GM19099 (cell line): ENCODE data around the gene C19orf38.

Source experiments
- POLR2A ChIP-seq: IDR thresholded peaks from 3 replicates; pipeline ENCODE4 v1.6.1; 2011; ENCODE audit warnings: low read depth; ENCODE audit not compliant: insufficient read length; ENCODE audit errors: extremely low read depth

The C19orf38 gene

DNA sequence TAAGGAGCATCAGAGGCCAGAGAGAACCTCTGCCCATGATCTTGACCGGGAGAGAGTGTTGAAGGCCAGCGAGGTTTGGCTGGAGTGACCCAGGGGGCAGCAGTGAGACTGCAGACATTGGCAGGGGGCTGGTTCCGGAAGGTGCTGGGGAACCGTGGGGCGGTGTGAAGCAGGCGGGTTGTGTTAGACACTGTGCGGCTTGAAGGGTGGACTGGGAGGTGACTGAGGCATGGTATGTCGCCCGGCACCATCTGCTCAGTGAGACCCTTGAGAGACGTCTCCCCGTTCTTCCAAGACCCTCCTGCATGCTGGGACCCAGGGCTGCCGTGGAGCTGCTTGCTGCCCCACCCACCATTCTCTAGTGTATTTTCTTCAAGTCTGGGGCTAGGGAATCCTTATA lies 47.7 kb downstream of the C19orf38 start:
- TF ChIP-seq POLR2A: no peak

DNA sequence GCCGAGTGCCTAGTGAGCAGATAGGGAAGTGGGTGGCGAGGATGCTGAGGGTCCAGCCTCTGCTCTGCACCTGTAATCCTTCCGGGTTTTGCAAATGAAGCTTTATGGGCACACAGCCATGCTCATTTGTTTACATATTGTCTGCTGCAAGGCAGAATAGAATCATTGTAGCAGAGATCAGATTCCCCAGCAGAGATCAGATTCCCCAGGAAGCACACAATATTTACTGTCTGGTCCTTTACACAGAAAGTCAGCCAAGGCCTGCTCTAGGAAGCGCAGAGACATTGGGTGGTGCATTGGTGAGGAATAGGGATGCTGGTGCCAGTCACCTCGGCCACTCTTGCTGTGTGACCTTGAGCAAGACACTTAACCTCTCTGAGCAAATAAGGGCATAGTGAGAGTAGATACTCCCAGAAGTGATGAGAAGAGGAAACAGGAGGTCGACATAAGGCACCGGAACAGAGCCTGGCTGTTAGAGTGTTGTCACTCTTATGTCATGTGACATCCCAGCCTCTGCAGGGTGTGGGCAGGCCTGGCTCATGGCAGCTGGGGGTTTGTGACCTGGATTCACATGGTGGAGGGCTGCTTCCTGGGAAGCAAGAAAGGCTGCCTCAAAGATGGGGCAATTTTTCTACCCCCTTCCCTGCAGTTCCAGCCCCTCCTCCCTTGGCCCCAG lies 48.8 kb downstream of the C19orf38 start:
- TF ChIP-seq POLR2A: no peak

DNA sequence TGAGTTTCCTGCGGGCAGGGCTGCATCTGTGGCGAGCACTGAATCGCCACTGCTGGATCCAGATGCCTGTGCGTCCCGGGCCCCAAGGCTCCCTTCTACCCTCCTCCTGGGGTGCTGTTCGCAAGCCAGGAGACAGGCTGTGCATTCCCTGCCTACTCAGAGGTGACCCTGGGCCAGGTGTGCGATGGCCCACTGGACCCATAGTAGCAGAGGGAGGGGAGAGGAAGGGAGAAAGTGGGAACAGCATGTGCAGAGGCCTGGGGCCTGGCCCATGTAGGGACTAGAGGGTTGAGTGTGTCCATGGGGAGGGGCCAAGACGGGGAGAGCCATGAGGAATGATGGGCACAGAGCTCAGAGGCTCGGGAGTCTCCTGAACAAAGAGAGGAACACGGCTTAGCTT lies 50.4 kb downstream of the C19orf38 start:
- no peak for TF ChIP-seq POLR2A

DNA sequence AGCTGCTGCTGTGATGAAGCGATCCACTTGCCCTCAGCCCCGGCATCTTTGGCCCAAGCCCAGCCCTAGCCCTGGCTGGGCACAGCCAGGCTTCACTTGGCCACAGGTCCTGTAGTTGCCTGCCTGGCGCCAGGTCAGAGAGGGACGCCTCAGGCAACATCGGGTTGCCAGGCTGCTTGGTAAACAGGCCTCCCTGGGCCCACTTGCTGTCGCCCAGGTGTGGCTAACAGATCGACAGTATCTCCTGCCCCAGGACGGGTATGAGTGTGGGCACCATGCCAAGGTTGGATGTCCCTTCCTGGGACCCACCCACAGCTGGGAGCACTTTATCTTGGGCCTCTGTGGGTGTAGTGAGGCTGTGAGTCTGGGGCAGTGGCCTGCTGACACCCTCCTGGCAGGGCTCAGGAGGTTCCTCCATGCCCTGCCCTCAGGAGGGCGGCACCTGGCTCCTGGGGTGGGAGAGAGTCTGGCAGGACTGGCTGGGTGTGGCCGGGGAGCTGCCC lies 51.0 kb downstream of the C19orf38 start:
- no peak for TF ChIP-seq POLR2A

DNA sequence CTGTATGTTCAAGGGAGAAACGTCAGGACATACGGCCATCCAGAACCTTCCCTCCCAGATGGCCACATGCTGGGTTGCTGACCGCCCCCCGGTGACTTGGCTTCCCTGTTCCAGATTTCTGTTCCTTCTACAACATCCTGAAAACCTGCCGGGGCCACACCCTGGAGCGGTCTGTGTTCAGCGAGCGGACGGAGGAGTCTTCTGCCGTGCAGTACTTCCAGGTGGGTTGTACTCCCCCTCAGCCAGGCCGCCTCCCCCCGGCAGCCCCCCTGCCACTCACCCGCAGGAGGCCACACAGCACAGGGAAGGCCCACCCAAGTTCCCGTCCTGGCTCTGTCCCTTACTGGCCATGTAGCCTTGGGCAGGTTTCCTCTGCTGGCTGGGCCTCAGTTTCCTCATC lies 59.7 kb downstream of the C19orf38 start:
- no peak for TF ChIP-seq POLR2A

DNA sequence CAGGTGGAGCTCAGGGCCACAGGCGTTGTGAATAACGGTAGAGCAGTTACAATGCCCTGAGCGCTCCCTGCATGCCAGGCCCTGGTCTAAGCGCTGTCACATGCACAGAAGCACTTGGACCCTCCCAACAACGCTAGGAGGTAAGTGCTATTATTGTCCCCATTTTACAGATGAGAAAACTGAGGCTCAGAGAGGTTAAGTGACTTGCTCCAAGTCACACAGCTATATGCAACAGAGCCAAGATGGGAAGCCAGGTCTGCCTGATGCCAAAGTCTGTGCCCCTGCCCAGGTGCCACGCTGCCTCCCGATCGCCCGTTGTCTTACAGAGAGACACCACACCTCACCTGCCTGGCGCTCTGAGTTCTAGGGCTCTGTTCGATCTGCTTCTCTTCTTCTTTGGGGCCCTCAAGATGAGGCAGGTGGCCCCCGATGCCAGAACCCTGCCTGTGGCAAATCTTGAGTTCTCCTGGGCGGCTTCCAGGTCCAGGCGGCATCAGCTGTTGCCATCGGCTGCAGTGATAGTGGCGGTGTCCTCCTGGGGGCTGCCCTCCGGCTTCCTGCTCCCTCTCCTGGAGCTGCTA lies 60.3 kb downstream of the C19orf38 start:
- no peak for TF ChIP-seq POLR2A

DNA sequence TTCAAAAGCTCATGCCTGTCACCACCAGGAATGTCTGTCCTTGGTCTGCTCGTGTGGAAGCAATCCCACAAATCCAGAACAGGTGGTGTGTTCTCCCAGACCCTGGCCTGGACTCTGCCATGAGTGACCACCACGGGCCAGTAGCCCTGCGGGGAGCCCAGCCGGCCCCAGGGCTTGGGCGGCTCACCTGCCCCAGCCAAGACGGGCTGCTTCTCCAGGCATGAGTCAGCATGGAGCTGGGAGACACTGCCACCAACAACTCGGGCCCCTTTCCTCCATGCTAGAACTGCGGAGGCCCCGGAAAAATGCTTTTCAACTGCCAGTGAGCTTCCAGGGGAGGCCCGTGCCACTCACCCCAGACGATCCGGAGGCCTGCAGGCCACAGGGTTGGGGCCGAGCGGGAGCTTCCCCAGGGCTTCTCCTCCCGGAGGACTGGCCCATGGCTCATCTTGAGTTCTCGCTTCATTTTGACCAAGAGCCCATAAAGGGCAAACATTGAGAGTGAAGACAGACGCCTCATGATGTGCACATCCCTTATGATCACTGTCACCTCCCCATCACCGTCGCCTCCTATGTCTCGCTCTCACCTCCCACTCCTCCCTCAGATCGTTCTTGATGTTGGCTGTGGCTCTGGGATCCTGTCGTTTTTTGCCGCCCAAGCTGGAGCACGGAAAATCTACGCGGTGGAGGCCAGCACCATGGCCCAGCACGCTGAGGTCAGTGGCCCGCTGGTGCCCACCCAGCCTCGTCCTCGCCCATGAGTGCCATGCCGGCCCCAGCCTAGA lies 63.6 kb downstream of the C19orf38 start:
- no peak for TF ChIP-seq POLR2A

DNA sequence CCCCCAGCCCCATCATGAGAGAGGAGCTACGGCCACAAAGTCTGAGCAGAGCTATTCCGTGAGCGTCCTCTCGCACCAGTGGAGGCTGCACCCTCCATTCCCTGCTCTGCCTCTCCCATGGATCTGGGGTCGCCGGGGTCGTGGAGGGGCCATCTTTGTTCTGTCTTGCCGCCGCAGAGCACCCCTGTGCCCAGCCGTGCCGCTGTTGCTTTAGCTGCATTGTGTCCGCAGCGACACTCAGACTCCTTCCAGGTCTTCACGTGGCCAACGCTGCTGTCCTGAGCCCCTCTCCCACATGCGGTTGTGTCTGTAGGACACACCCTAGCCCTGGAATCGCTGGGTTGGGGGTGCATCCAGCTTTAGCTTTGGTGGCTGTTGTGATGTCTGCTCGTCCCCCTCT lies 64.4 kb downstream of the C19orf38 start:
- no peak for TF ChIP-seq POLR2A

DNA sequence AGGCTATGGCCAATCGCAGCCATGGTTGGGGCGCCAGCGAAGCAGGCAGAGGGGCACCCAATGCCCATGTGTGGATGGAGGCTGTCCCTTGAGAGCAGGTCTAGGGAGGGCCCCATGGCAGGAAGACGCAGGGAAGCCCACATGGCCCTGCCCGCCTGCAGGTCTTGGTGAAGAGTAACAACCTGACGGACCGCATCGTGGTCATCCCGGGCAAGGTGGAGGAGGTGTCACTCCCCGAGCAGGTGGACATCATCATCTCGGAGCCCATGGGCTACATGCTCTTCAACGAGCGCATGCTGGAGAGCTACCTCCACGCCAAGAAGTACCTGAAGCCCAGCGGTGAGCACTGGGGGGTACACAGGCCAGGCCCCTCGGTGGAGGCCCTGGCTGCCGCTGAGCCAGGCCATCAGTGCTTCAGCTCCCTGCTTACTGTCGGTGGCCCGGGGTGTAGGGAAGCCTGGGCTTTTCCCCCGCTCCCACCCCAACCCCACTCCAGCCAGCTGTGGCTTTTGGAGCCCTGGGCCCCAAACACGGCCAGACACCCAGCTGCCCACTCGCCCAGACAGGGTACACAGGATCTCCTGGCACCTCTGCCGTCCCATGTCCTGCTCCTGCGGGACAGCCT lies 65.6 kb downstream of the C19orf38 start:
- TF ChIP-seq POLR2A: no peak

DNA sequence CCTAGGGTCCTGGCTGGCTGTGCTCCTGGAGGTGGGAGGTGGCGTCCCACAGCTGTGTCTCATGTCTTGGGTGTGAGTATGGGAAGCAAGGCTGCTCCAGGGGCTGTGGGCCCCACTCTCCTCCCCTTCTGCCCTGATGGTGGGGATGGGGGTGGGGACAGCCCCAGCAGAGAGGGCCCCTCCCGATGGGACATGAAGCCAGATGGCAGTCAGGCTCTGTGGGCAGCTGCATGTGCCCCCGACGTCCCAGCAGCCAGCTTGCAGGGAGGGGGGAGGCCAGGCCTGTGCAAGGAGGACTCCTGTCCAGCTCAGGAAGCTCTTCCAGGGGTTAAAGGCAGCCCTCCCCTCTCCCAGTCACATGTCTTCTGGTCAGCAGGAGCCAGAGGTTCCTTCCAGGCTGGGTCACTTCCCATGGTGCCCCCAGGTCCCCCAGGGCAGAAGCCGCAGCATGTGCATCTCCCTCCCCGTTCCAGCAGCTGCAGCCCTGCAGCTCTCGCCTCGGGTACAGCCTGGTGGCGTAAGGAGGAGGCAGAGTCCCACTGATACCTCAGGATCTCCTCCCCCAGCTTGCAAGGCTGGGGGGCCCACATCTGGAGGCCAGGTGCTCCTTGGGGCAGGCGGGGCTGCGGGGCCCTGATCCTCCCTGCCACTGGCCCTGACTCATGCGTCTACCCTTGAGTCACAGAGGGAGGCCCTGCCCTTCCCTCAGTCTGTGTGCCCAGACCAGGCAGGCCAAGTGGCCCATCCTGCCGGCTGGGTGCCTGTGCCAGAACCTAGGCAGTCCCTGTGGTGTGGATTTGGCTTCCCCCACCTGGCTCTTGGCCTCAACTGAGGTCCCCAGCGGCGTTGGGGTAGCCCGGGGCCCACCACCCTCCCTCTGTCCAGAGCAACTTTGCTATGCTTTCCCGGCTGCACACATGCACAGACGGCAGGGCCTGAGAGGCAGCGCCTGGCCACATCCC lies 67.2 kb downstream of the C19orf38 start:
- TF ChIP-seq POLR2A: no peak

DNA sequence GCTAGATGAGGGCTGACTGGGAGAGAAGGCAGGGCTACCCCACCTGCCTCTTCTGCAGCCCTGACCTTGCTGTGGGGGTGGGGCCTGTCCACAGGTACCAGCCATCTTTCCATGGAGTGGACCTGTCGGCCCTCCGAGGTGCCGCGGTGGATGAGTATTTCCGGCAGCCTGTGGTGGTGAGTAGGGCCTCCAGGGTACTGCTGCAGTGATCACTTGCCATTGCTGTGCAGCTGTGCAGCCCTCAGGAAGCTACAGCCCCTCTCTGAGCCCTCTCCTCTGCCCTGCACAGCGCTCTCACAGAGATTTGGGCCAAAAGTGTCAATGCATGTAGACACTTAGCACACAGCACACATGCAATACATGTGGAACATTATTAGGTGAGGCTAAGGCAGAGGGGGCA lies 68.4 kb downstream of the C19orf38 start:
- no peak for TF ChIP-seq POLR2A

DNA sequence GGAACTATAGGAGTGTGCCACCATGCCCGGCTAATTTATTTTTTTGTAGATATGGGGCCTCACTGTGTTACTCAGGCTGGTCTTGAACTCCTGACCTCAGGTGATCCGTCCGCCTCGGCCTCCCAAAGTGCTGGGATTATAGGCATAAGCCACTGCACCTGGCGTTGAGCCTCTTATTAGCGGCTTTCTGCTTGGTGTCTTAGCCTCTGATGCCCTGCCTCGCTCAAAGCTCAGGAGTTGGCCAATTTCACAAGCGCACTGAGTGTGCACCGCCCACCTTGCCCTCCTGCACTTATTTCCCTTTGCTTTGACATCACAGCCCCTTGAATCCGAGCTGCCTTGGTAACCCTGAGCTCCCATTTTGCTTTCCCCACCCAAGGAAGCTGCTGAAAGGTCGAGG lies 70.1 kb downstream of the C19orf38 start:
- no peak for TF ChIP-seq POLR2A
